ENCODE measurements around the gene PURB. TPM values are rescaled to one million over a fixed set of nuclear protein-coding genes. Genes with fewer than 3 reads are reported as not detected.
"Not testable (repeated sequence)": the region's sequence is repeated elsewhere in the genome, so short reads cannot be mapped to it uniquely, and the experiment has no call there.

Gene PURB
- polyA plus RNA-seq, 3 donors = 3.0 to 13.0 (median 3.0) TPM

GRCh38 chr7:44870780-44871179, 14.6 kb downstream of the PURB start:
- intact Hi-C loops (cut with micrococcal nuclease) = not testable (repeated sequence)
- 96% methylated on average over 15 of the region's 29 CpGs for whole genome bisulfite sequencing (ENCODE audit: insufficient coverage)
- H3K9me3 Mint-ChIP-seq = peaks cover 5 to 21% (median 12%) of the 10 kb centered on the region in 7 donors

GRCh38 chr7:44870336-44870735, 15.0 kb downstream of the PURB start:
- H3K9me3 ChIP-seq (replicated peaks in 1 of 2; ENCODE audit: control insufficient read depth in 1 of 2, insufficient read depth in 1 of 2, low read length in 2 of 2); H3K4me3 ChIP-seq (replicated peaks in 1 of 3; ENCODE audit: low read depth in 2 of 3, low read length in 3 of 3); H3K79me2 ChIP-seq (ENCODE audit: insufficient read depth, low read length); H3K27ac Mint-ChIP-seq; H3K9ac ChIP-seq (ENCODE audit: insufficient read depth, low read length, poor library complexity, severe bottlenecking); H3K27me3 ChIP-seq (ENCODE audit: control insufficient read depth in 2 of 2, insufficient read depth in 2 of 2, low read length in 2 of 2); H3K36me3 Mint-ChIP-seq; intact Hi-C loops (cut with micrococcal nuclease); H3K4me1 ChIP-seq (ENCODE audit: control insufficient read depth in 1 of 2, insufficient read depth in 2 of 2, low read length in 2 of 2); H2AFZ ChIP-seq (ENCODE audit: insufficient read depth, low read depth, low read length, poor library complexity, severe bottlenecking); H3K4me1 Mint-ChIP-seq; H3K36me3 ChIP-seq (replicated peaks in 1 of 2; ENCODE audit: control insufficient read depth in 1 of 2, insufficient read depth in 2 of 2, low read length in 2 of 2); H3K27me3 Mint-ChIP-seq (ENCODE audit: low read depth in 3 of 3); H3K4me2 ChIP-seq (replicated peaks; ENCODE audit: extremely low read depth, low read length, poor library complexity, severe bottlenecking); DNase-seq; H3K27ac ChIP-seq (ENCODE audit: low read depth in 1 of 2, low read length in 2 of 2); H4K20me1 ChIP-seq (ENCODE audit: insufficient read depth, low read length); H3K4me3 Mint-ChIP-seq: not testable (repeated sequence)
- WGBS (ENCODE audit: insufficient coverage) = 100% methylated on average over 1 of the region's 3 CpGs
- peaks cover 5 to 21% (median 12%) of the 10 kb centered on the region in 7 donors for H3K9me3 Mint-ChIP-seq

More at GRCh38 chr7:44870780-44871179, 14.6 kb downstream of the PURB start:
- not testable (repeated sequence) for H3K4me2 ChIP-seq (replicated peaks; ENCODE audit: extremely low read depth, low read length, poor library complexity, severe bottlenecking); H3K4me1 ChIP-seq (ENCODE audit: control insufficient read depth in 1 of 2, insufficient read depth in 2 of 2, low read length in 2 of 2); H3K36me3 Mint-ChIP-seq; H3K27ac Mint-ChIP-seq; H3K9ac ChIP-seq (ENCODE audit: insufficient read depth, low read length, poor library complexity, severe bottlenecking); H3K36me3 ChIP-seq (replicated peaks in 1 of 2; ENCODE audit: control insufficient read depth in 1 of 2, insufficient read depth in 2 of 2, low read length in 2 of 2); H2AFZ ChIP-seq (ENCODE audit: insufficient read depth, low read depth, low read length, poor library complexity, severe bottlenecking); H3K4me1 Mint-ChIP-seq; H3K4me3 Mint-ChIP-seq; H3K9me3 ChIP-seq (replicated peaks in 1 of 2; ENCODE audit: control insufficient read depth in 1 of 2, insufficient read depth in 1 of 2, low read length in 2 of 2); H3K79me2 ChIP-seq (ENCODE audit: insufficient read depth, low read length); H3K27me3 Mint-ChIP-seq (ENCODE audit: low read depth in 3 of 3); H3K4me3 ChIP-seq (replicated peaks in 1 of 3; ENCODE audit: low read depth in 2 of 3, low read length in 3 of 3); DNase-seq; H3K27me3 ChIP-seq (ENCODE audit: control insufficient read depth in 2 of 2, insufficient read depth in 2 of 2, low read length in 2 of 2); H3K27ac ChIP-seq (ENCODE audit: low read depth in 1 of 2, low read length in 2 of 2); H4K20me1 ChIP-seq (ENCODE audit: insufficient read depth, low read length)

Data from CD14-positive monocyte (primary cell).